ENCODE data around the gene C1D.

Gene C1D, protein sequence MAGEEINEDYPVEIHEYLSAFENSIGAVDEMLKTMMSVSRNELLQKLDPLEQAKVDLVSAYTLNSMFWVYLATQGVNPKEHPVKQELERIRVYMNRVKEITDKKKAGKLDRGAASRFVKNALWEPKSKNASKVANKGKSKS

DNA sequence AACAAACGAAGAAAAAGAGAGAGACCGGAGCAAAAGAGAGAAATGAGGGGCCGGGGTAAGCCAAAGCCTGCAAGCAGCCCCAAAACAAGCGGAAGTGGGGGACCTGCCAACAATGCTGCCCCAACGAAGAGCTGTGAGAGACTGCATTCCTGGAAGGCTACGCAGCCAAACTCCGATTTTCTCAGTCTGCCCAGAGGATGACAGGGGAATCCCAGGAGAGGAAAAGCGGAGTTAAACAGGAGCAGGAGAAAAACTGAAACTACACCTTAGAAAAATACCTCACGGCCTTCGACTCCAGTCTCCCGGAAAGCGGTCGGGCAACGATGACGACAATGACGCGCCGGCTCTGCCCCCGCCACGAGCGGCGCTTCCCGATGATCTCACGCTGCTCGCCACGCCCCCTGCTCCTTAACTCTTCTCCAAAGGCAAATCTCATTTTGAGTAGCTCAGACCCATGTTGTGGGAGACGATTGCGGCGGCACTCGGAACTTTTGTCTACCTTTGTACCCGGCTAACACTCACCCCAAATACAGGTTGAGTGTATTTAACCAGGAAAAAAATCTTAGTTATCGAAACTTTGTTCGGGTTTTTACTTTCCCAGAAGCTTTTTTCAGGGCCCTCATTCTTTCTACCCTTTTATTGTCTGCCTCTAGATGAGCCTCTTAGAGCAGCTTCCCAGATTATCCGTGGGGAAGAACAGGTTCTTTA, at the start of gene C1D:
Gene C1D, minus strand, starts transcription at position 325 of the 708 bp plus-strand sequence. CDS start 15,694 bp downstream, outside the sequence.
- Histone ChIP-seq H3K79me2 (ENCODE audit: insufficient read depth, low read depth) (peaks cover 44% of the 10 kb centered on the region), H3K27me3 (ENCODE audit: insufficient read depth, low read depth) (no peaks in the 10 kb centered on the region), H2AFZ (ENCODE audit: low read depth) (peak within 1 kb of the TSS; percentile 83), H3K4me3 (IDR thresholded peaks at IDR 0.05; ENCODE audit: insufficient read depth, low read depth, low read length) (peak within 1 kb of the TSS; percentile 95), H3K27ac (peak within 1 kb of the TSS; percentile 61), H4K20me1 (ENCODE audit: insufficient read depth) (no peaks in the 10 kb centered on the region), H3K4me1 (ENCODE audit: low read depth, poor library complexity, severe bottlenecking) (peaks cover 18% of the 10 kb centered on the region), H3K9ac (peak within 1 kb of the TSS; percentile 83), H3K36me3 (ENCODE audit: insufficient read depth) (no peaks in the 10 kb centered on the region), H3K4me2 (peak within 1 kb of the TSS; percentile 79)
- TF ChIP-seq, protein P1, sequence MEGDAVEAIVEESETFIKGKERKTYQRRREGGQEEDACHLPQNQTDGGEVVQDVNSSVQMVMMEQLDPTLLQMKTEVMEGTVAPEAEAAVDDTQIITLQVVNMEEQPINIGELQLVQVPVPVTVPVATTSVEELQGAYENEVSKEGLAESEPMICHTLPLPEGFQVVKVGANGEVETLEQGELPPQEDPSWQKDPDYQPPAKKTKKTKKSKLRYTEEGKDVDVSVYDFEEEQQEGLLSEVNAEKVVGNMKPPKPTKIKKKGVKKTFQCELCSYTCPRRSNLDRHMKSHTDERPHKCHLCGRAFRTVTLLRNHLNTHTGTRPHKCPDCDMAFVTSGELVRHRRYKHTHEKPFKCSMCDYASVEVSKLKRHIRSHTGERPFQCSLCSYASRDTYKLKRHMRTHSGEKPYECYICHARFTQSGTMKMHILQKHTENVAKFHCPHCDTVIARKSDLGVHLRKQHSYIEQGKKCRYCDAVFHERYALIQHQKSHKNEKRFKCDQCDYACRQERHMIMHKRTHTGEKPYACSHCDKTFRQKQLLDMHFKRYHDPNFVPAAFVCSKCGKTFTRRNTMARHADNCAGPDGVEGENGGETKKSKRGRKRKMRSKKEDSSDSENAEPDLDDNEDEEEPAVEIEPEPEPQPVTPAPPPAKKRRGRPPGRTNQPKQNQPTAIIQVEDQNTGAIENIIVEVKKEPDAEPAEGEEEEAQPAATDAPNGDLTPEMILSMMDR (conservative IDR thresholded peaks at IDR 0.05; ENCODE audit: low read depth, low read length) = no peak

DNA sequence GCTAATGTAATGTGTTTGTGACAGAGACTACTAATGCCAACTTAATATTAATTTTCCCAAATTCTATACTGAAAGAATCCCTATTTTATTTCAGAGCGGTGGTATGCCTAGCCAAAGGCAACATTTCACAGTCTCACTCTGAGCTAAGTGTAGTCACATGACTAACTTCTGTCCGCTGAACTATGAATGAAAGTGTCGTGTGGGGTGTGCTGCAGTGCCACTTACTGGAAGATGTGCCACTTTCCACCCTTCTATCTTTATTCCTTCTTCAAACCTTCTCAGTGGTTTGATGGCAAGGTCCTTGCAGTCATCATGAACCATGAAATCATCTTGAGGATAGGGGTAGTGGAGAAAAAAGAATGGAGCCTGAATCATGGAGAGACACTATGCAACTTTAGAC, 47.3 kb upstream of the C1D start:
- TF ChIP-seq, protein P1 (conservative IDR thresholded peaks at IDR 0.05; ENCODE audit: low read depth, low read length) = no peak
- no peaks in the 10 kb centered on the region for H3K4me1 ChIP-seq (ENCODE audit: low read depth, poor library complexity, severe bottlenecking)
- no peaks in the 10 kb centered on the region for H4K20me1 ChIP-seq (ENCODE audit: insufficient read depth)
- H3K4me3 ChIP-seq (IDR thresholded peaks at IDR 0.05; ENCODE audit: insufficient read depth, low read depth, low read length) = no peak overlapping the region
- H3K27ac ChIP-seq = no peak overlapping the region
- H3K36me3 ChIP-seq (ENCODE audit: insufficient read depth) = no peaks in the 10 kb centered on the region
- no peak overlapping the region for H3K4me2 ChIP-seq
- H3K79me2 ChIP-seq (ENCODE audit: insufficient read depth, low read depth) = no peaks in the 10 kb centered on the region
- no peak overlapping the region for H2AFZ ChIP-seq (ENCODE audit: low read depth)
- no peaks in the 10 kb centered on the region for H3K27me3 ChIP-seq (ENCODE audit: insufficient read depth, low read depth)
- H3K9ac ChIP-seq = no peak overlapping the region

DNA sequence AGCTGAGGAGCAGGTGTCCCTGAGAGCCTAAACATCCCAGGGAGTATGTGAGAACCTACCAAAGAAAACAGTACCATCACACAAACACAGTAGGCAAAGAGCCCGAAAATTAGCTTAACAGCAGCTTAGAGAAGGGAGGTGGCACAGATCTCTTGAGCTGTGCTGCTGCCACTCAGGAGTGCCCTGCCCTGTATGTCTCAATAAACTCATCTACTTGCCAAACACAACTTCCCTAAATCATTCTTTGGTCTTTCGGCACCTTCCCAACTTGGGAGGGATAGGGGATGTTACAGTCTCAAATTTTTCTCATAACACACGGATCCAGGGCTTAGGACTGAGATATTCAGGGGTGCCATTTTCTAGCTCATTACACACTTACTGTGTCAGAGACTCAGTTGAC, 45.3 kb upstream of the C1D start:
- no peak overlapping the region for H2AFZ ChIP-seq (ENCODE audit: low read depth)
- TF ChIP-seq, protein P1 (conservative IDR thresholded peaks at IDR 0.05; ENCODE audit: low read depth, low read length) = no peak
- H3K27me3 ChIP-seq (ENCODE audit: insufficient read depth, low read depth) = no peaks in the 10 kb centered on the region
- no peaks in the 10 kb centered on the region for H3K36me3 ChIP-seq (ENCODE audit: insufficient read depth)
- H4K20me1 ChIP-seq (ENCODE audit: insufficient read depth) = no peaks in the 10 kb centered on the region
- H3K79me2 ChIP-seq (ENCODE audit: insufficient read depth, low read depth) = no peaks in the 10 kb centered on the region
- H3K27ac ChIP-seq = no peak overlapping the region
- no peaks in the 10 kb centered on the region for H3K4me1 ChIP-seq (ENCODE audit: low read depth, poor library complexity, severe bottlenecking)
- no peak overlapping the region for H3K4me2 ChIP-seq
- H3K9ac ChIP-seq = no peak overlapping the region
- no peak overlapping the region for H3K4me3 ChIP-seq (IDR thresholded peaks at IDR 0.05; ENCODE audit: insufficient read depth, low read depth, low read length)

DNA sequence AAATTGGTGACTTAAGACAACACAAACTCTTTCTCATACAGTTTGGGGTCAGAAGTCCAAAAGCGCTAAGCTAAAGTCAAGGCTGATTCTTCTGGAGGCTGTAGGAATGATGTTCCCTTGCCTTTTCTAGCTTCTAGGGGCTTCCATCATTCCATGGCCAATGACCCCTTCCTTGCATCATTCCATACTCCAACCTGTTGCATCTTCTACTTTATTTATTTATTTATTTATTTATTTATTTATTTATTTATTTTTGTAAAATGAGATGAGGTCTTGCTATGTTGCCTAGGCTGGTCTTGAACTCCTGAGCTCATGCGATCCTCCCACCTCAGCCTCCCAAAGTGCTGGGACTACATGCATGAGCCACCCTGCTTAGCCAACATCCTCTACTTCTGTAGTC, 44.7 kb upstream of the C1D start:
- no peaks in the 10 kb centered on the region for H3K4me1 ChIP-seq (ENCODE audit: low read depth, poor library complexity, severe bottlenecking)
- H3K4me3 ChIP-seq (IDR thresholded peaks at IDR 0.05; ENCODE audit: insufficient read depth, low read depth, low read length) = no peak overlapping the region
- H3K4me2 ChIP-seq = no peak overlapping the region
- no peak overlapping the region for H3K27ac ChIP-seq
- no peak overlapping the region for H2AFZ ChIP-seq (ENCODE audit: low read depth)
- H3K9ac ChIP-seq = no peak overlapping the region
- no peaks in the 10 kb centered on the region for H3K79me2 ChIP-seq (ENCODE audit: insufficient read depth, low read depth)
- no peaks in the 10 kb centered on the region for H3K36me3 ChIP-seq (ENCODE audit: insufficient read depth)
- TF ChIP-seq, protein P1 (conservative IDR thresholded peaks at IDR 0.05; ENCODE audit: low read depth, low read length) = no peak
- H4K20me1 ChIP-seq (ENCODE audit: insufficient read depth) = no peaks in the 10 kb centered on the region
- no peaks in the 10 kb centered on the region for H3K27me3 ChIP-seq (ENCODE audit: insufficient read depth, low read depth)

All from KMS-11 (cell line).